ENCODE data around the gene SYNGAP1.

- TF ChIP-seq CTCF (conservative IDR thresholded peaks at IDR 0.05; ENCODE audit: low read depth, low read length) (no peak), EZH2 (IDR thresholded peaks at IDR 0.05; ENCODE audit: borderline replicate concordance, low read depth, low read length, poor library complexity, severe bottlenecking) (no peak)
These were observed 8.9 kb upstream of the SYNGAP1 start, which contains the start of gene PHF1 for GRCh38 chr6:33410711-33411631.

Measured in A673 (cell line).